Esophagus muscularis mucosa (tissue), 4 donors: ENCODE results near the gene RNF157. TPM values are rescaled to one million over a fixed set of nuclear protein-coding genes. Genes with fewer than 3 reads are reported as not detected.

Experiments used
- DNase-seq: peaks from one replicate; pipeline ENCODE4 v3.0.0-alpha.2; 2017; ENCODE audit errors: extremely low spot score
- H3K27ac ChIP-seq, 4 donors: fragments of 200-600 bp; sonication (generic); replicated peaks in 1 of 4; 1 replicate in 3 of 4; 2 replicates in 1 of 4; pipeline ENCODE4 v1.5.1; 2016 to 2019; ENCODE audit warnings: mild to moderate bottlenecking in 1 of 4
- H3K27me3 ChIP-seq, 4 donors: fragments of 200-600 bp; sonication (generic); one replicate each; pipeline versions ENCODE4 v1.5.1 to v1.6.0; 2016 to 2019
- H3K36me3 ChIP-seq, 4 donors: fragments of 200-600 bp; sonication (generic); one replicate each; pipeline ENCODE4 v1.5.1; 2016 to 2019
- H3K4me1 ChIP-seq, 4 donors: fragments of 200-600 bp; sonication (generic); one replicate each; pipeline ENCODE4 v1.5.1; 2016 to 2019
- H3K4me3 ChIP-seq, 4 donors: fragments of 200-600 bp; sonication (generic); 1 replicate in 2 of 4; 2 replicates in 2 of 4; pipeline ENCODE4 v1.5.1; 2016 to 2019; ENCODE audit warnings: mild to moderate bottlenecking in 4 of 4, moderate library complexity in 1 of 4
- H3K9me3 ChIP-seq, 4 donors: fragments of 200-600 bp; sonication (generic); 1 replicate in 3 of 4; 2 replicates in 1 of 4; pipeline ENCODE4 v1.5.1; 2016 to 2019
- EP300 ChIP-seq: sonication (generic); formaldehyde crosslinking; IDR thresholded peaks from one replicate; pipeline ENCODE4 v1.6.1; 2017; ENCODE audit warnings: antibody characterized with exemption
- POLR2A ChIP-seq: fragments of 450-650 bp; IDR thresholded peaks from one replicate; pipeline ENCODE4 v1.6.1; 2017; ENCODE audit warnings: antibody characterized with exemption, moderate library complexity, mild to moderate bottlenecking, low read depth
- POLR2AphosphoS5 ChIP-seq, 2 donors: sonication (generic); formaldehyde crosslinking; IDR thresholded peaks; one replicate each; pipeline ENCODE4 v1.6.1; 2017; ENCODE audit warnings: antibody characterized with exemption in 2 of 2
- WGBS: methylation state at CpG from one replicate; pipeline ENCODE4 v1.1.5; 2018; 5-methylcytosine and 5-hydroxymethylcytosine counted together
- intact Hi-C: fragments of 100-400 bp; cut with DNase I; formaldehyde crosslinking; loops from one replicate; pipeline ENCODE4 v1.15.1; 2023
- total RNA-seq, 4 donors: library from RNA; depleted of rRNA; stranded (reverse); fragments of >200 nt; gene quantifications; one replicate each; pipeline versions ENCODE4 v1.1.0 to v1.2.1, GENCODE V29; 2016
- TF ChIP-seq, protein P1 (sequence below), 3 experiments: fragments of 200-600 bp in 2 of 3; fragments of 450-650 bp in 1 of 3; sonication (generic) in 2 of 3; IDR thresholded peaks; one replicate each; pipeline ENCODE4 v1.5.1; 2017 to 2019; ENCODE audit warnings: antibody characterized with exemption in 3 of 3, mild to moderate bottlenecking in 2 of 3, moderate library complexity in 1 of 3

The RNF157 gene
- total RNA-seq, 4 donors from 2014 or later, result 2.1 to 8.1 (median 4.8) TPM

DNA sequence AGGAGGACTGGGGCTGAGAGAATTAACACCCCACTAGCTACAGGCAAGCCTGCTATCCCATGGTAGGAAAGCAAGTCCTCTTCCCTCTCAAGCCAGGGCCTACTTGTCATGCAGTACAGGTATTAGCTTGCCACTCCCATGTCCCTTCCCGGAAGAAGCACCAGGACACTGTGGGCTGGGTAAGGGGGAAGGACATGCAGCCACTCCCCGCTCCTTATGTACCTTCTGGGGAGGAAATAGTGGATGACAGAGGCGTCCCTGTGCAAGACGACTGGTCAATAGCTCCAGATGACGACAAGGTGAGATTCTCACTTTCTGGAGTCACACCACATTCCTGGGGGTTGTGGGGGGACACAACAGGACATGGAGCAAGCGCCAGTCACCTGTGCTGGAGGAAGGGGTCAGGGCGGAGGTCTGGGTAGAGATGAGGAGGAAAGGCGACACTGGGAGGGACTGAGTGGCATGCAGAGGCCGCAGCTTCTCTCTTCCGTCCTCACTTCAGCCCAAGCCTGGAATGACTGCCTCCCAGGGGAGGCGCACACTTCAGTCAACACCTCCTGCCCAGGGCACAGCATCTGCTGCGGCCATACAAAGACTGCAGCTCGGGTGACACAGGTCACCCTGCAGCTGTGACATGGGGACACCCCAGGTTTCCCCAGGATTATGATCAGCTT lies 84.2 kb downstream of the RNF157 start:
- H3K27ac ChIP-seq, result no peak overlapping the region
- H3K36me3 ChIP-seq, result peaks cover 0 to 4% (median 1%) of the 10 kb centered on the region in 4 donors
- no peak overlapping the region for H3K4me3 ChIP-seq
- intact Hi-C loops, result no loop called here
- peaks cover 0 to 16% (median 3%) of the 10 kb centered on the region in 4 donors for H3K4me1 ChIP-seq
- 83% methylated on average over 12 of the region's 13 CpGs for WGBS
- H3K9me3 ChIP-seq, result no peaks in the 10 kb centered on the region
- no peaks in the 10 kb centered on the region for H3K27me3 ChIP-seq
- DNase-seq, result no peak
- TF ChIP-seq POLR2AphosphoS5 (IDR thresholded peaks at IDR 0.05) (no peak), POLR2A (no peak), EP300 (no peak)
- TF ChIP-seq, protein P1, sequence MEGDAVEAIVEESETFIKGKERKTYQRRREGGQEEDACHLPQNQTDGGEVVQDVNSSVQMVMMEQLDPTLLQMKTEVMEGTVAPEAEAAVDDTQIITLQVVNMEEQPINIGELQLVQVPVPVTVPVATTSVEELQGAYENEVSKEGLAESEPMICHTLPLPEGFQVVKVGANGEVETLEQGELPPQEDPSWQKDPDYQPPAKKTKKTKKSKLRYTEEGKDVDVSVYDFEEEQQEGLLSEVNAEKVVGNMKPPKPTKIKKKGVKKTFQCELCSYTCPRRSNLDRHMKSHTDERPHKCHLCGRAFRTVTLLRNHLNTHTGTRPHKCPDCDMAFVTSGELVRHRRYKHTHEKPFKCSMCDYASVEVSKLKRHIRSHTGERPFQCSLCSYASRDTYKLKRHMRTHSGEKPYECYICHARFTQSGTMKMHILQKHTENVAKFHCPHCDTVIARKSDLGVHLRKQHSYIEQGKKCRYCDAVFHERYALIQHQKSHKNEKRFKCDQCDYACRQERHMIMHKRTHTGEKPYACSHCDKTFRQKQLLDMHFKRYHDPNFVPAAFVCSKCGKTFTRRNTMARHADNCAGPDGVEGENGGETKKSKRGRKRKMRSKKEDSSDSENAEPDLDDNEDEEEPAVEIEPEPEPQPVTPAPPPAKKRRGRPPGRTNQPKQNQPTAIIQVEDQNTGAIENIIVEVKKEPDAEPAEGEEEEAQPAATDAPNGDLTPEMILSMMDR (IDR thresholded peaks at IDR 0.05), result no peak

DNA sequence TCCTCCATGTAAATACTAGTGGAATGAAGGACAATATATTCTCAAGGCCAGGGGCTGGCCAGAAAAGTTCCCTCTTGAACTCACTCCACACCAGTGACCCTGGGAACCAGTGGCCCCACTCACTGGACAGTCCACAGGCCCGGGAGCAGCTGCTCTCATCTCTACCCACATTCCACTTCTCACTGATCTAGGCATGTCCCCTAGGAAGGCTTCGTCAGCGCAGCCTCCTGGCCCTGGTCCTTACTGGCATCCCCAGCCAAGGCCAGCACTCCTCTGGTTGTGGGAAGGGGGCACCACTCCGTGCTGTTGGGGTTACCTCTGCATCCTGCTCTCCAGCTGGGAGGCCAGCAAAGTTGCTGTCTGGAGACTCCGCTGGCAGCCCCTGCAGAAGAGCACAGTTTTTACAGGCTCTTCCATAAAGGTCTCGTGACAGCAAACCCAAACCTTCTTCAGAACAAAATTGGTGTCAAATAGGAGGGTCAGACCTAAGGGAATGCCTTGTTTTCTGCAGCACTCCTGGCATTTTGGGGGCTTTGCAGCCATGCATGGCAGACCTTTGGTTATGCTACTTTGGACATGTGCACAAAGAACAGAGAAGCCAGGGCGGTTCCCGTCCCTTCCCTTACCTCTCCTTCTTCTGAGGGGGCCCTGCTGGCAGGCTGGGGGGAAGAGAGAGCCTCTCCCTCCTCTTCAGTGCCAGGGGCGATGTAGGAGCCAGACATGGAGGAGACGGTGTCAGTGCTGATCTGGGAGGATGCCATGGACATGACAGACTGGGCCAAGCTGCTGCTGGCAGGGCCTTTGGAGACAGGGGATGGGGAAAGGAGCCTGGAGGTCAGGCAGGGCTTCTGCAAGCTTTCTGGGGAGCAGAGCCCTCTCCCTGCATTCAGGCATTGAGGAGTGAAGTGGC lies 85.1 kb downstream of the RNF157 start:
- 92% methylated on average over 2 of the region's 10 CpGs for WGBS
- DNase-seq, result no peak
- intact Hi-C loops, result no loop called here

DNA sequence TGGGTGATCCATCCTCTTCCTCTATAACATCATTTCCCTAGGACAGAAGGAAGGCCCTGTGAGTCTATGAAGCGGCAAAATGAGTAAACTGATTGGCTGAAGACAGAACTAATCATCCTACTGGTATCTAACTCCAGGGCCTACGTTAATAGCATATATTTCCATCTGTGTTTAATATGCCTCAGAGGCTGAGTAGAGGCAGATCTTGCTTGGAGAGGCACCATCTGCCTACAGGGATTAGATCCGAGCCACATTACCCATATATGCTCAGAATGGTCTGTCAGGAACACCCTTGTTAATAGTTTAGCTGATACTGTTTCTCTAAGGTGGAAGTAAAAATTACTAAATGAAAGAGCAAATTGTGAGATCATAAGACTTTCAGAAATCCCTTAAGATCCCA lies 86.0 kb downstream of the RNF157 start:
- no peaks in the 10 kb centered on the region for H3K9me3 ChIP-seq
- intact Hi-C loops, result no loop called here
- no peaks in the 10 kb centered on the region for H3K27me3 ChIP-seq
- no peak for DNase-seq
- peaks cover 0 to 34% (median 17%) of the 10 kb centered on the region in 4 donors for H3K4me1 ChIP-seq
- no peak overlapping the region for H3K4me3 ChIP-seq
- no peak overlapping the region for H3K27ac ChIP-seq
- peaks cover 0 to 3% (median 0%) of the 10 kb centered on the region in 4 donors for H3K36me3 ChIP-seq
- TF ChIP-seq EP300 (no peak), POLR2A (no peak), POLR2AphosphoS5 (IDR thresholded peaks at IDR 0.05) (no peak)
- TF ChIP-seq, protein P1 (IDR thresholded peaks at IDR 0.05), result no peak
- 93% methylated on average over 3 of the region's 3 CpGs for WGBS

More for the DNA sequence above, 85.1 kb downstream of the RNF157 start:
- peaks cover 0 to 3% (median 0%) of the 10 kb centered on the region in 4 donors for H3K36me3 ChIP-seq
- no peak overlapping the region for H3K4me3 ChIP-seq
- no peaks in the 10 kb centered on the region for H3K9me3 ChIP-seq
- H3K27me3 ChIP-seq, result no peaks in the 10 kb centered on the region
- H3K4me1 ChIP-seq, result peaks cover 0 to 25% (median 12%) of the 10 kb centered on the region in 4 donors
- TF ChIP-seq, protein P1 (IDR thresholded peaks at IDR 0.05), result no peak
- no peak for TF ChIP-seq EP300
- TF ChIP-seq POLR2A, result no peak
- TF ChIP-seq POLR2AphosphoS5 (IDR thresholded peaks at IDR 0.05), result no peak
- no peak overlapping the region for H3K27ac ChIP-seq

DNA sequence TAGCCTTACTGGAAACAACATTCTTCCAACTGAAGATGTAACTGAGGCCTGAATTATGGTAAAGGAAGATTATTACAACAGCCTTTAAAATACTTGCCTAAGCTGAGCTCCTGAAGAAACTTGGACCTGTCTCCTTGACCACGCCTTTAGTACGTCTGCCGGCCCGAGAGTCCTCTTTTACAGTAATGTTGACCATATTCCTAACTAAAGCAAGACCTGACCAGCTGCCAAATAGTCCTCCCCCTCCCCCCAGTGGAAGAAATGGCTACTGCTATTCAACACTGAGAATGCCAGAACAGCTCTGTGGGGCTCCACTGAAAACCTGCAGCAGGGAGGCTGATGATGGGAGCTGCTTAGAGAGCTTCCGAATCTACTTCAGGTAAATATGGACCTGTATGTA lies 86.7 kb downstream of the RNF157 start:
- 57% methylated on average over 5 of the region's 5 CpGs for WGBS
- intact Hi-C loops, result no loop called here
- no peaks in the 10 kb centered on the region for H3K9me3 ChIP-seq
- no peak overlapping the region for H3K4me3 ChIP-seq
- peaks cover 0 to 3% (median 0%) of the 10 kb centered on the region in 4 donors for H3K36me3 ChIP-seq
- H3K4me1 ChIP-seq, result peaks cover 0 to 34% (median 17%) of the 10 kb centered on the region in 4 donors
- H3K27ac ChIP-seq, result no peak overlapping the region
- no peak for TF ChIP-seq POLR2A
- TF ChIP-seq, protein P1 (IDR thresholded peaks at IDR 0.05), result peak; percentile 17 to 27 (median 17)
- H3K27me3 ChIP-seq, result no peaks in the 10 kb centered on the region
- DNase-seq, result no peak
